A673 (cell line): ENCODE results near the gene IVNS1ABP. TPM values are rescaled to one million over a fixed set of nuclear protein-coding genes. Genes with fewer than 3 reads are reported as not detected.

ENCODE experiments used
- BruUV-seq: library from RNA; stranded (reverse); fragments of 400-500 nt; replicated peaks from 2 replicates; lab custom pipeline; 2021; lab: Mats Ljungman, UMichigan
- CTCF ChIA-PET: fragments of 300-600 bp; sonication (Branson Sonifier 250); formaldehyde crosslinking; loops from one replicate; lab custom pipeline; 2022; ENCODE audit warnings: antibody characterized with exemption; lab: Charles Lee
- POLR2A ChIA-PET: fragments of 300-600 bp; sonication (Branson Sonifier 250); formaldehyde crosslinking; loops from one replicate; lab custom pipeline; 2022; ENCODE audit warnings: antibody characterized with exemption; ENCODE audit not compliant: low non-redundant PET; lab: Charles Lee
- DNase-seq: peaks from one replicate; pipeline ENCODE4 v3.0.0-alpha.2; 2015; ENCODE audit warnings: low spot score
- H3K27ac ChIP-seq: fragments of 200-600 bp; sonication (generic); 2 replicates; pipeline ENCODE4 v1.5.1; 2016; ENCODE audit warnings: mixed run types, low read depth, mild to moderate bottlenecking, mixed read lengths, antibody characterized with exemption, low read length; ENCODE audit not compliant: poor library complexity, severe bottlenecking
- H3K27me3 ChIP-seq: fragments of 200-600 bp; sonication (generic); replicated peaks from 2 replicates; pipeline ENCODE4 v1.6.1; 2017; ENCODE audit warnings: mixed run types, low read depth, mild to moderate bottlenecking, mixed read lengths, antibody characterized with exemption, low read length; ENCODE audit not compliant: insufficient read depth, poor library complexity
- H3K36me3 ChIP-seq: fragments of 200-600 bp; sonication (generic); 2 replicates; pipeline ENCODE4 v1.6.1; 2016; ENCODE audit warnings: mixed run types, mild to moderate bottlenecking, mixed read lengths, antibody characterized with exemption, low read length; ENCODE audit not compliant: insufficient read depth, poor library complexity, severe bottlenecking
- H3K4me1 ChIP-seq: fragments of 200-600 bp; sonication (generic); 2 replicates; pipeline ENCODE4 v1.6.1; 2017; ENCODE audit warnings: mixed run types, mild to moderate bottlenecking, mixed read lengths, antibody characterized with exemption, low read length; ENCODE audit not compliant: insufficient read depth, poor library complexity, severe bottlenecking
- H3K4me3 ChIP-seq: fragments of 200-600 bp; sonication (generic); 2 replicates; pipeline ENCODE4 v1.5.1; 2016; ENCODE audit warnings: low read depth, mixed run types, mild to moderate bottlenecking, mixed read lengths, low read length; ENCODE audit not compliant: poor library complexity, severe bottlenecking
- H3K9me3 ChIP-seq: fragments of 200-600 bp; sonication (generic); 2 replicates; pipeline ENCODE4 v1.6.1; 2016; ENCODE audit warnings: mixed run types, low read depth, mild to moderate bottlenecking, mixed read lengths, antibody characterized with exemption, low read length; ENCODE audit not compliant: poor library complexity, severe bottlenecking
- EZH2 ChIP-seq: fragments of 200-600 bp; sonication (generic); IDR thresholded peaks from 2 replicates; pipeline ENCODE4 v1.6.1; 2017; ENCODE audit warnings: borderline replicate concordance, low read depth, mild to moderate bottlenecking, mixed read lengths, antibody characterized with exemption, low read length; ENCODE audit not compliant: poor library complexity, severe bottlenecking
- intact Hi-C: fragments of 100-400 bp; cut with micrococcal nuclease; formaldehyde crosslinking; loops from one replicate; pipeline ENCODE4 v1.10.0; 2022; ENCODE audit not compliant: unreplicated experiment
- total RNA-seq: library from RNA; stranded (reverse); gene quantifications from 2 replicates; pipeline ENCODE4 v1.2.3, GENCODE V29; 2021
- TF ChIP-seq, protein P1 (sequence below): fragments of 300-800, 200-600 bp; sonication (generic); conservative IDR thresholded peaks from 2 replicates; pipeline ENCODE4 v1.5.1; 2017; ENCODE audit warnings: low read depth, mild to moderate bottlenecking, antibody characterized with exemption, low read length, moderate library complexity, mixed read lengths

IVNS1ABP gene
- total RNA-seq, 1 experiment from 2014 or later = 221 TPM

DNA sequence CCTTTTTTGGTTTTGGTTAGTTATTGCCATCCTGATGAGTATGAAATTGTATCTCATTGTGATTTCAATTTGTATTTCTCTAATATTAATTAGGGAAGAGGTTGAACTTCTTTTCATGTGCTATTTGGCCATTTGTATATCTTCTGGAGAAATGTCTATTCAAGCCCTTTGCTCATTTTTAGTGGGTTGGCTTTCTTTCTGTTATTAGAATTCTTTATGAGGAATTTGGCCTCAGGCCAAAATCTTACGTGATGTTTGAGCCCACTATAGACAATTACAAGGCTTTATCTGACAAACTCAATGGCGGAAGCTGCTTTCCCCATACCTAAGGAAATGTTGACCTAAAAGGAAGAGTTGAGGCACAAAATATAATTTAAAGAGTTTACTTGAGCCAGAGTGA lies 32.9 kb downstream of the IVNS1ABP start:
- no peak for TF ChIP-seq EZH2
- TF ChIP-seq, protein P1, sequence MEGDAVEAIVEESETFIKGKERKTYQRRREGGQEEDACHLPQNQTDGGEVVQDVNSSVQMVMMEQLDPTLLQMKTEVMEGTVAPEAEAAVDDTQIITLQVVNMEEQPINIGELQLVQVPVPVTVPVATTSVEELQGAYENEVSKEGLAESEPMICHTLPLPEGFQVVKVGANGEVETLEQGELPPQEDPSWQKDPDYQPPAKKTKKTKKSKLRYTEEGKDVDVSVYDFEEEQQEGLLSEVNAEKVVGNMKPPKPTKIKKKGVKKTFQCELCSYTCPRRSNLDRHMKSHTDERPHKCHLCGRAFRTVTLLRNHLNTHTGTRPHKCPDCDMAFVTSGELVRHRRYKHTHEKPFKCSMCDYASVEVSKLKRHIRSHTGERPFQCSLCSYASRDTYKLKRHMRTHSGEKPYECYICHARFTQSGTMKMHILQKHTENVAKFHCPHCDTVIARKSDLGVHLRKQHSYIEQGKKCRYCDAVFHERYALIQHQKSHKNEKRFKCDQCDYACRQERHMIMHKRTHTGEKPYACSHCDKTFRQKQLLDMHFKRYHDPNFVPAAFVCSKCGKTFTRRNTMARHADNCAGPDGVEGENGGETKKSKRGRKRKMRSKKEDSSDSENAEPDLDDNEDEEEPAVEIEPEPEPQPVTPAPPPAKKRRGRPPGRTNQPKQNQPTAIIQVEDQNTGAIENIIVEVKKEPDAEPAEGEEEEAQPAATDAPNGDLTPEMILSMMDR = no peak
- H3K27ac ChIP-seq = no peak overlapping the region
- H3K4me1 ChIP-seq = no peaks in the 10 kb centered on the region
- no peaks in the 10 kb centered on the region for H3K27me3 ChIP-seq
- CTCF ChIA-PET = no interaction called here
- no TSS peak for BruUV-seq
- H3K9me3 ChIP-seq = no peaks in the 10 kb centered on the region
- no peak overlapping the region for H3K4me3 ChIP-seq
- no peaks in the 10 kb centered on the region for H3K36me3 ChIP-seq
- intact Hi-C loops = no loop called here
- POLR2A ChIA-PET = no interaction called here
- peak; percentile 30 for DNase-seq

DNA sequence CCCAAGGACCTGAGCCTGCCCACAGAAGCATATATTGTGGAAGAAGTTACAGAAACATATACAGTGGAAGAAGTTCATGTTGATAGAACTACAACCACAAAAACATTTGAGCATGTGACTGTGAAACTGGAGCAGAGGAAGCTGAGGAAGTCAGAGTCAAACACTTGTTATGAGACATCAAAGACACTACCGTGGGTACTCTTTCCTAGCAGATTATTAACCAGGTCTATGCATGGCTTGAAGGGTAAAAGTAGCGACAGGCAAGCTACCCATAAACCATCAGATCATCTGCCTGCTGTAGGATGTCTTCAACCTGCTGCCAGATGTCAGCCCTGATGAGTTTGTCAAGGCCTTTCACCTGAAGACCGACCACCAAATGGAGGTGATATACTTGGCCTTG lies 35.8 kb downstream of the IVNS1ABP start:
- H3K27ac ChIP-seq = no peak overlapping the region
- H3K36me3 ChIP-seq = no peaks in the 10 kb centered on the region
- intact Hi-C loops = no loop called here
- no peak overlapping the region for H3K4me3 ChIP-seq
- ChIA-PET CTCF (no interaction called here), POLR2A (no interaction called here)
- H3K27me3 ChIP-seq = no peaks in the 10 kb centered on the region
- no peak for TF ChIP-seq EZH2
- TF ChIP-seq, protein P1 = no peak
- no TSS peak for BruUV-seq
- DNase-seq = no peak
- no peaks in the 10 kb centered on the region for H3K4me1 ChIP-seq
- no peaks in the 10 kb centered on the region for H3K9me3 ChIP-seq

DNA sequence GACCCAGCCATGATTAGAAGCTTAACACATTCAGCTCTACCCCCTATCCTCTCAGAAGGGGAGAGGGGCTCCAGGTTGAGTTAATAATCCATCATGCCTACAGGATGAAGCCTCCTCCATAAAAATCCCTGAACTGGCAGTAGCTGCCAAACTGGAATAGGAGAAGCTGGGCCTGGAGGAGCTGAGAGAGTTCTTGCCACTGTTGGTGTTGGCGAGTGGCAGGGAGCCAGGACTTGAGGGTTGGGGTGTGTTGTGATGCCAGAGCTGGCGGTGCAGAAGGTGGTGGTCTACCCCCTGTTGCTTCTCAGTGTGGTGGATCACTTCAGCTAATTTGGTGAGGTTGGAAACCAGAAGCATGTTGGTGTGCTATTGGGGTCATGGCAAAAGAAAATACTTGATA lies 36.5 kb downstream of the IVNS1ABP start:
- Histone ChIP-seq H3K36me3 (no peaks in the 10 kb centered on the region), H3K27me3 (no peaks in the 10 kb centered on the region), H3K4me3 (no peak overlapping the region), H3K27ac (no peak overlapping the region), H3K9me3 (no peaks in the 10 kb centered on the region), H3K4me1 (no peaks in the 10 kb centered on the region)
- BruUV-seq = no TSS peak
- DNase-seq = no peak
- intact Hi-C loops = no loop called here
- TF ChIP-seq EZH2 = no peak
- TF ChIP-seq, protein P1 = no peak
- ChIA-PET POLR2A (interaction anchor here (0.6 kb wide), 1 partner anchor 89 kb away, joined by 4 read pairs; no protein-coding TSS in a partner anchor), CTCF (no interaction called here)
